IPS-15b (cell line): Measurements from ENCODE around the gene GNG7.
"Not testable (repeated sequence)": the region's sequence is repeated elsewhere in the genome, so short reads cannot be mapped to it uniquely, and the experiment has no call there.

Source experiments
- H3K27me3 ChIP-seq: one replicate; pipeline ENCODE4 v1.6.1; 2013; ENCODE audit warnings: low read length; ENCODE audit not compliant: control insufficient read depth, insufficient read depth
- H3K36me3 ChIP-seq: one replicate; pipeline ENCODE4 v1.6.1; 2013; ENCODE audit warnings: low read length; ENCODE audit not compliant: control insufficient read depth, insufficient read depth
- H3K4me1 ChIP-seq: one replicate; pipeline ENCODE4 v1.6.1; 2013; ENCODE audit warnings: mild to moderate bottlenecking, low read length; ENCODE audit not compliant: control insufficient read depth, insufficient read depth
- H3K4me3 ChIP-seq: one replicate; pipeline ENCODE4 v1.5.1; 2013; ENCODE audit warnings: low read depth, low read length
- H3K9ac ChIP-seq: one replicate; pipeline ENCODE4 v1.6.1; 2013; ENCODE audit warnings: low read depth, mild to moderate bottlenecking, low read length
- H3K9me3 ChIP-seq: one replicate; pipeline ENCODE4 v1.6.1; 2013; ENCODE audit warnings: mild to moderate bottlenecking, low read length; ENCODE audit not compliant: control insufficient read depth, insufficient read depth

GNG7 gene

GRCh38 chr19:2631213-2631821, 71.2 kb downstream of the GNG7 start:
- Histone ChIP-seq H3K36me3 (no peaks in the 10 kb centered on the region), H3K4me1 (no peaks in the 10 kb centered on the region), H3K4me3 (no peak overlapping the region), H3K27me3 (no peaks in the 10 kb centered on the region), H3K9ac (no peak overlapping the region), H3K9me3 (no peaks in the 10 kb centered on the region)

- Histone ChIP-seq H3K4me3 (no peak overlapping the region), H3K27me3 (no peaks in the 10 kb centered on the region), H3K4me1 (no peaks in the 10 kb centered on the region), H3K9ac (no peak overlapping the region), H3K36me3 (no peaks in the 10 kb centered on the region), H3K9me3 (no peaks in the 10 kb centered on the region)
These were observed 72.0 kb downstream of the GNG7 start for GRCh38 chr19:2630352-2631001.

- Histone ChIP-seq H3K9ac (no peak overlapping the region), H3K9me3 (no peaks in the 10 kb centered on the region), H3K27me3 (no peaks in the 10 kb centered on the region), H3K4me1 (no peaks in the 10 kb centered on the region), H3K36me3 (no peaks in the 10 kb centered on the region), H3K4me3 (no peak overlapping the region)
These were observed 72.8 kb downstream of the GNG7 start for GRCh38 chr19:2629491-2630351.

DNA sequence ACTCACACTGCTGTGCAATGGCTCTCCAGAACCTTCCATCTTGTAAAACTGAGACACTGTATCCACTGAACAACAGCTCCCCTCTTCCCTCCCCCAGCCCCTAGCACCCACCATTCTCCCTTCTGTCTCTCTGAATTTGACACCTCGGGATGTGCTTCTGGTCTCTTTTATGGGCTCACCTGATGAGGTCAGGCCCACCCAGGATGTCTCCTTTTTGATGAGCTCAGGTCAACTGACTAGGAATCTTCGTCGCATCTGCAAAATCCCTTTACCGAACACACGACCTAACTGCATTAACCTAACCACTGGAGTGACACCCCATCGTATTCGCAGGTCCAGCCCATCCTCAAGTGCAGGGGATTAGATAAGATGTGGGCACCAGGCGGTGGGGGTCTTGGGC, 73.9 kb downstream of the GNG7 start:
- no peak overlapping the region for H3K9ac ChIP-seq
- H3K4me3 ChIP-seq, result no peak overlapping the region
- no peaks in the 10 kb centered on the region for H3K36me3 ChIP-seq
- H3K4me1 ChIP-seq, result no peaks in the 10 kb centered on the region
- H3K9me3 ChIP-seq, result no peaks in the 10 kb centered on the region
- no peaks in the 10 kb centered on the region for H3K27me3 ChIP-seq

- H3K4me1 ChIP-seq, result no peaks in the 10 kb centered on the region
- no peak overlapping the region for H3K4me3 ChIP-seq
- H3K9me3 ChIP-seq, result no peaks in the 10 kb centered on the region
- no peaks in the 10 kb centered on the region for H3K36me3 ChIP-seq
- H3K9ac ChIP-seq, result no peak overlapping the region
- no peaks in the 10 kb centered on the region for H3K27me3 ChIP-seq
These were observed 74.6 kb downstream of the GNG7 start for GRCh38 chr19:2627855-2628254.

DNA sequence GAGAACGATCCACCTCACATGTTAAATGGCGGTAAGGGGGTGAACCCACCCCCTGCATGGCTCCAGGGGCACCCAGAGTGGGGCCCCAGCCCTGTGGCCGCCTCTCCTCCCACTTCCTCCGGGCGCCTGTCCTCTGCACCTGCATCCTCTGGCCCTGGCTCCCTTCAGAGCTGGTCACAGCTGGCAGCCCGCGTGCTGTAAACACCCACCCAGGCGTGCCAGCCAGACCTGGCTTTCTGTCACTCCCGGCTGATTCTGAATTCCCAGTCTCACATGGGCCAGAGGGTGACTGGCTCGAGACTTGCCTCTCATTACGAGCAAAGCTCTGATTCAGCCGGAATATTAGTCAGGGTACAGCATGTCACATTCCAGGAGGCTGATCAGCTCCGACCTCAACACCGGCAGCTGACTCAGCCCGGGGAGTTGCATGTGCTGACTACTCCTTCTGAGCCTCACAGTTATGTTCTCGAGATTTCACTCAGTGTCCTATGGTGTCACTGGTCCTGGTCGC, 75.1 kb downstream of the GNG7 start:
- no peaks in the 10 kb centered on the region for H3K4me1 ChIP-seq
- H3K9ac ChIP-seq, result no peak overlapping the region
- no peaks in the 10 kb centered on the region for H3K27me3 ChIP-seq
- H3K9me3 ChIP-seq, result no peaks in the 10 kb centered on the region
- H3K4me3 ChIP-seq, result no peak overlapping the region
- no peaks in the 10 kb centered on the region for H3K36me3 ChIP-seq

DNA sequence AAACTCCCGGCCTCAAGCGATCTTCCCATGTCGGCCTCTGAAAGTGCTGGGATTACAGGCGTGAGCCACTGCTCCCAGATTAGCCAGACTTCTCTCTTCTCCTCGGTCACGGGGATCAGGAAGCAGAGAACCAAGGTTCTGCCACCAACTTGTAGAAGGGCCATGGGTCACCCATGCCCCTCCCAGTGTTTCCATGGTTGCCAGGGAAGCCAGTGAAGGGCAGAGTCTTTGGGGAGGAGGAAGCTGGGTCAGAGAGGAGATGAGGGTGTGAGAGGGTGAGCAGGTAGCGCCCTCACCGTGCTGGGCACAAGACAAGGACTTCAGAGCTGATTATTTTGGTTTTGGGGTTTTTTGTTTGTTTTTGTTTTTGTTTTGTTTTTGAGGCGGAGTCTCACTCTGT, 77.1 kb downstream of the GNG7 start:
- Histone ChIP-seq H3K4me3 (no peak overlapping the region), H3K9me3 (no peaks in the 10 kb centered on the region), H3K4me1 (no peaks in the 10 kb centered on the region), H3K27me3 (no peaks in the 10 kb centered on the region), H3K36me3 (no peaks in the 10 kb centered on the region), H3K9ac (no peak overlapping the region)

GRCh38 chr19:2624537-2625091, 77.9 kb downstream of the GNG7 start:
- Histone ChIP-seq H3K9me3 (no peaks in the 10 kb centered on the region), H3K27me3 (no peaks in the 10 kb centered on the region), H3K4me3 (no peak overlapping the region), H3K4me1 (no peaks in the 10 kb centered on the region), H3K36me3 (no peaks in the 10 kb centered on the region), H3K9ac (no peak overlapping the region)

DNA sequence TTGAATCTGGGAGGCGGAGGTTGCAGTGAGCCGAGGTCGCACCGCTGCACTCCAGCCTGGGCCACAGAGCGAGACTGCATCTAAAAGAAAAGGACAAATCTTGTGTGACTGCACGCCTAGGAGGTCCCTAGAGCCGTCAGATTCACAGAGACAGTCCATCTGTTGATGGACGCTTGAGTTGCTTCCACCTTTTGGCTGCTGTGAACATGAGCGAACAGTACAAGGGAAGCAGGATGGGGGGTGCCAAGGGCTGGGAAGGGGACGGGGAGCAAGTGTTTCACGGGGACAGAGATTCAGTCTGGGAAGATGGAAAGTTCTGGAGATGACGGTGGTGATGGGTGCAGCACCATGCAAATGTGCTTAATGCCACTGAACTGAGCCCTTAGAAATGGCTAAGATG, 78.7 kb downstream of the GNG7 start:
- no peaks in the 10 kb centered on the region for H3K9me3 ChIP-seq
- H3K27me3 ChIP-seq, result no peaks in the 10 kb centered on the region
- H3K36me3 ChIP-seq, result no peaks in the 10 kb centered on the region
- no peak overlapping the region for H3K4me3 ChIP-seq
- no peaks in the 10 kb centered on the region for H3K4me1 ChIP-seq
- no peak overlapping the region for H3K9ac ChIP-seq

DNA sequence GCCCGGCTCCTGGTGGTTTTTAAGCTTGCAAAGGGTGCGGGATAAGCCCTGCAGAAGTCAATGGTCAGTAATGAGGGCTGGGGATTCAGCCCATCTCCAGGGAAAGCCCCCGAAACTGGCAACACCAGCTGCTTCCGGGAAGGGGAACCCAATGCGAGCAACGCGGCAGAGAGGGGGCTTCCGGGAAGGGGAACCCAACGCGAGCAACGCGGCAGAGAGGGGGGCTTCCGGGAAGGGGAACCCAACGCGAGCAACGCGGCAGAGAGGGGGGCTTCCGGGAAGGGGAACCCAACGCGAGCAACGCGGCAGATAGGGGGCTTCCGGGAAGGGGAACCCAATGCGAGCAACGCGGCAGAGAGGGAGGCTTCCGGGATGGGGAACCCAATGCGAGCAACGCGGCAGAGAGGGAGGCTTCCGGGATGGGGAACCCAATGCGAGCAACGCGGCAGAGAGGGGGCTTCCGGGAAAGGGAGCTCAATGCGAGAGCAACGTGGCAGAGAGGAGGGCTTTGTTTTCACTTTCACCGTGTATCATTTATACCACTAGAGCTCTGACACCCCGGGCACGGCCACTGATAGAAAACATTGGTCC, 80.0 kb downstream of the GNG7 start:
- H3K36me3 ChIP-seq, H3K4me1 ChIP-seq, H3K27me3 ChIP-seq, H3K9me3 ChIP-seq, H3K9ac ChIP-seq, H3K4me3 ChIP-seq: not testable (repeated sequence)

GRCh38 chr19:2619076-2619475, 83.4 kb downstream of the GNG7 start:
- Histone ChIP-seq H3K4me1 (no peaks in the 10 kb centered on the region), H3K9ac (no peak overlapping the region), H3K27me3 (peaks cover 4% of the 10 kb centered on the region), H3K9me3 (no peaks in the 10 kb centered on the region), H3K36me3 (no peaks in the 10 kb centered on the region), H3K4me3 (no peak overlapping the region)
